Measurements from ENCODE around the gene INSYN1. TPM values are rescaled to one million over a fixed set of nuclear protein-coding genes. Genes with fewer than 3 reads are reported as not detected.

The INSYN1 gene
- total and polyA plus RNA-seq, 9 of the 15 experiments (the other 6 are each of a cell fraction or from before 2014, with no cell fraction given) = not detected

- H4K20me1 ChIP-seq (replicated peaks; ENCODE audit: control insufficient read depth, insufficient read depth, low read length) = 0 out of 2 replicates have a peak, but pooled peaks cover under 1% of the 10 kb centered on the region
- WGBS (ENCODE audit: insufficient coverage, low coverage, missing lambda C conversion rate) = 0% methylated on average over 3 of the region's 3 CpGs
- H2AFZ ChIP-seq (ENCODE audit: low read depth, low read length) = no peak overlapping the region
- no peak for TF ChIP-seq TFE3 (CRISPR knock-in tag; IDR thresholded peaks at IDR 0.05)
- TF ChIP-seq ZNF696 (CRISPR knock-in tag; conservative IDR thresholded peaks at IDR 0.05) = no peak
- TF ChIP-seq PRPF4 (IDR thresholded peaks at IDR 0.05; ENCODE audit: insufficient read depth, low read depth, low read length, poor library complexity, severe bottlenecking) = no peak
- no peak for TF ChIP-seq TOE1 (IDR thresholded peaks at IDR 0.05; ENCODE audit: borderline replicate concordance)
- TF ChIP-seq TOE1 (CRISPR knock-in tag; IDR thresholded peaks at IDR 0.05; ENCODE audit: borderline replicate concordance, low read depth) = no peak
- TF ChIP-seq POLR2AphosphoS2 (IDR thresholded peaks at IDR 0.05; ENCODE audit: low read length) = no peak
- no peak for TF ChIP-seq UBTF (IDR thresholded peaks at IDR 0.05; ENCODE audit: borderline replicate concordance in 1 of 2, low read depth in 2 of 2, low read length in 2 of 2)
- no peak for TF ChIP-seq HINFP (tag; conservative IDR thresholded peaks at IDR 0.05; ENCODE audit: low read depth)
- TF ChIP-seq GATAD2A (IDR thresholded peaks at IDR 0.05) = no peak
- no peak for TF ChIP-seq ZNF717 (CRISPR knock-in tag; IDR thresholded peaks at IDR 0.05)
- no peak for TF ChIP-seq KLF10 (CRISPR knock-in tag; IDR thresholded peaks at IDR 0.05)
- no peak for TF ChIP-seq PTTG1 (tag; IDR thresholded peaks at IDR 0.05; ENCODE audit: low read depth)
- TF ChIP-seq BRD9 (IDR thresholded peaks at IDR 0.05; ENCODE audit: low read depth, partially characterized antibody) = no peak
- no peaks in the 10 kb centered on the region for H3K9me3 ChIP-seq (replicated peaks; ENCODE audit: control insufficient read depth, insufficient read depth, low read depth, low read length)
- DNase-seq (ENCODE audit: extremely low read depth in 1 of 4, low spot score in 3 of 4) = no peak
- no peak for FAIRE-seq
- H3K27ac ChIP-seq (ENCODE audit: extremely low read depth, low read depth, low read length) = no peak overlapping the region
- H3K9ac ChIP-seq (ENCODE audit: insufficient read depth in 1 of 2, low read depth in 2 of 2, low read length in 2 of 2) = no peak overlapping the region
- no peak overlapping the region for H3K4me2 ChIP-seq (ENCODE audit: insufficient read depth, low read length)
- H3K9me1 ChIP-seq (ENCODE audit: control insufficient read depth, insufficient read depth, low read length) = no peaks in the 10 kb centered on the region
- no peaks in the 10 kb centered on the region for H3K4me1 ChIP-seq (replicated peaks in 1 of 2; ENCODE audit: control insufficient read depth in 2 of 2, insufficient read depth in 2 of 2, low read length in 2 of 2)
- H3K36me3 ChIP-seq (ENCODE audit: control insufficient read depth, insufficient read depth, low read length) = no peaks in the 10 kb centered on the region
- peaks cover 0 to 20% of the 10 kb centered on the region in 2 experiments; a peak in 2 of 5 replicates for H3K27me3 ChIP-seq (ENCODE audit: control insufficient read depth in 2 of 2, insufficient read depth in 2 of 2, low read length in 2 of 2)
- ChIA-PET CTCF (ENCODE audit: low intra/inter-chr PET ratio) (no interaction called here), POLR2A (interaction anchor here (0.6 kb wide), 2 partner anchors 12 to 1141 kb away, joined by 3 read pairs; no protein-coding TSS in a partner anchor)
- no TSS peak for BruUV-seq (replicated peaks)
- no peaks in the 10 kb centered on the region for H3K79me2 ChIP-seq (ENCODE audit: control insufficient read depth, insufficient read depth, low read length)
- in situ Hi-C loops (cut with MboI) (no loop called here), intact Hi-C loops (cut with micrococcal nuclease) (no loop called here)
- no peak for ATAC-seq
- H3K4me3 ChIP-seq = no peak overlapping the region
These were observed 35.9 kb downstream of the INSYN1 start for GRCh38 chr15:73717206-73717605.

Data from K562 (cell line).